Uterus (tissue), 4 donors: ENCODE results near the gene DAD1. TPM values are rescaled to one million over a fixed set of nuclear protein-coding genes. Genes with fewer than 3 reads are reported as not detected.

Source experiments
- DNase-seq, 2 donors: peaks; one replicate each; pipeline ENCODE4 v3.0.0-alpha.2; 2019 to 2020
- H3K27ac ChIP-seq, 2 donors: fragments of 200-600 bp; sonication (generic); 1 replicate in 1 of 2; 2 replicates in 1 of 2; pipeline ENCODE4 v1.5.1; 2016 to 2018
- H3K27me3 ChIP-seq, 2 donors: fragments of 200-600 bp; sonication (generic); one replicate each; pipeline ENCODE4 v1.5.1; 2018 to 2019; ENCODE audit warnings: control low read depth in 1 of 2
- H3K36me3 ChIP-seq, 2 donors: fragments of 200-600 bp; sonication (generic); one replicate each; pipeline ENCODE4 v1.5.1; 2019; ENCODE audit warnings: control low read depth in 1 of 2
- H3K4me1 ChIP-seq, 2 donors: fragments of 200-600 bp; sonication (generic); one replicate each; pipeline ENCODE4 v1.5.1; 2018 to 2019; ENCODE audit warnings: control low read depth in 1 of 2
- H3K4me3 ChIP-seq, 2 donors: fragments of 200-600 bp; sonication (generic); 1 replicate in 1 of 2; 2 replicates in 1 of 2; pipeline ENCODE4 v1.5.1; 2018 to 2019; ENCODE audit warnings: mild to moderate bottlenecking in 1 of 2
- H3K9me3 ChIP-seq, 2 donors: fragments of 200-600 bp; sonication (generic); one replicate each; pipeline ENCODE4 v1.5.1; 2019; ENCODE audit warnings: control low read depth in 1 of 2
- CTCF ChIP-seq, 4 experiments: fragments of 200-600 bp in 2 of 4; fragments of 450-650 bp in 2 of 4; sonication (generic) in 2 of 4; IDR thresholded peaks; one replicate each; pipeline ENCODE4 v1.5.1; 2016 to 2019; ENCODE audit warnings: antibody characterized with exemption in 4 of 4, mild to moderate bottlenecking in 2 of 4, moderate library complexity in 1 of 4
- POLR2A ChIP-seq, 2 donors: fragments of 450-650 bp; IDR thresholded peaks; one replicate each; pipeline ENCODE4 v1.6.1; 2016; ENCODE audit warnings: antibody characterized with exemption in 2 of 2, mild to moderate bottlenecking in 1 of 2, moderate library complexity in 1 of 2
- intact Hi-C: fragments of 100-400 bp; cut with DNase I; formaldehyde crosslinking; loops from one replicate; pipeline ENCODE4 v1.15.1; 2023; ENCODE audit warnings: low total_unique reads
- total RNA-seq, 4 donors: library from RNA; depleted of rRNA in 3 of 4; stranded (reverse); fragments of >200 nt in 3 of 4; gene quantifications; one replicate each; pipeline versions ENCODE4 v1.1.0 to v1.2.4, GENCODE V29; 2014 to 2023
- donor health status: DM: yes; HTN: yes; CAD: no.

DAD1 gene
- total RNA-seq, 4 donors from 2014 or later = 92.2 to 375 (median 207) TPM

GRCh38 chr14:22563987-22564386, 25.0 kb downstream of the DAD1 start:
- intact Hi-C loops = loop anchor here (10.0 kb wide), 1 partner anchor 291 kb away; no protein-coding TSS in a partner anchor
- no peak for DNase-seq
- peak overlapping the region; percentile 12 to 64 for H3K27ac ChIP-seq
- H3K4me1 ChIP-seq = peaks cover 0 to 8% of the 10 kb centered on the region in 2 donors
- no peaks in the 10 kb centered on the region for H3K27me3 ChIP-seq
- no peak overlapping the region for H3K4me3 ChIP-seq
- H3K9me3 ChIP-seq = no peaks in the 10 kb centered on the region
- H3K36me3 ChIP-seq = no peaks in the 10 kb centered on the region
- TF ChIP-seq POLR2A (IDR thresholded peaks at IDR 0.05) (no peak), CTCF (IDR thresholded peaks at IDR 0.05) (no peak)

- H3K27ac ChIP-seq = peak overlapping the region; percentile 26 to 64
- no peaks in the 10 kb centered on the region for H3K27me3 ChIP-seq
- no peak for DNase-seq
- H3K4me1 ChIP-seq = peaks cover 0 to 10% of the 10 kb centered on the region in 2 donors
- intact Hi-C loops = loop anchor here (10.0 kb wide), 1 partner anchor 293 kb away; no protein-coding TSS in a partner anchor
- H3K9me3 ChIP-seq = no peaks in the 10 kb centered on the region
- H3K4me3 ChIP-seq = no peak overlapping the region
- no peaks in the 10 kb centered on the region for H3K36me3 ChIP-seq
- TF ChIP-seq POLR2A (IDR thresholded peaks at IDR 0.05) (no peak), CTCF (IDR thresholded peaks at IDR 0.05) (no peak)
These were observed 27.1 kb downstream of the DAD1 start for GRCh38 chr14:22561661-22562579.

- DNase-seq = no peak
- peaks cover 0 to 10% of the 10 kb centered on the region in 2 donors for H3K4me1 ChIP-seq
- H3K9me3 ChIP-seq = no peaks in the 10 kb centered on the region
- peak overlapping the region; percentile 15 to 64 for H3K27ac ChIP-seq
- TF ChIP-seq CTCF (IDR thresholded peaks at IDR 0.05) (no peak), POLR2A (IDR thresholded peaks at IDR 0.05) (no peak)
- H3K36me3 ChIP-seq = no peaks in the 10 kb centered on the region
- no peaks in the 10 kb centered on the region for H3K27me3 ChIP-seq
- H3K4me3 ChIP-seq = no peak overlapping the region
- intact Hi-C loops = loop anchor here (10.0 kb wide), 1 partner anchor 293 kb away; no protein-coding TSS in a partner anchor
These were observed 27.7 kb downstream of the DAD1 start for GRCh38 chr14:22561366-22561660.

GRCh38 chr14:22560662-22561365, 28.2 kb downstream of the DAD1 start:
- TF ChIP-seq POLR2A (IDR thresholded peaks at IDR 0.05) = no peak

GRCh38 chr14:22559041-22559440, 30.0 kb downstream of the DAD1 start:
- H3K9me3 ChIP-seq = no peaks in the 10 kb centered on the region
- peak overlapping the region; percentile 25 to 46 for H3K27ac ChIP-seq
- H3K36me3 ChIP-seq = no peaks in the 10 kb centered on the region
- intact Hi-C loops = loop anchor here (5.0 to 10.0 kb wide), 2 partner anchors 96 to 167 kb away; no protein-coding TSS in a partner anchor
- no peaks in the 10 kb centered on the region for H3K27me3 ChIP-seq
- DNase-seq = no peak
- no peak for TF ChIP-seq CTCF (IDR thresholded peaks at IDR 0.05)
- TF ChIP-seq POLR2A (IDR thresholded peaks at IDR 0.05) = no peak
- H3K4me1 ChIP-seq = peaks cover 0 to 3% of the 10 kb centered on the region in 2 donors
- H3K4me3 ChIP-seq = no peak overlapping the region

More at GRCh38 chr14:22560662-22561365, 28.2 kb downstream of the DAD1 start:
- no peaks in the 10 kb centered on the region for H3K36me3 ChIP-seq
- no peaks in the 10 kb centered on the region for H3K9me3 ChIP-seq
- H3K27ac ChIP-seq = peak overlapping the region in 1 of 2 donors; percentile 64
- H3K4me1 ChIP-seq = peaks cover 0 to 10% of the 10 kb centered on the region in 2 donors
- H3K4me3 ChIP-seq = no peak overlapping the region
- no peak for DNase-seq
- H3K27me3 ChIP-seq = no peaks in the 10 kb centered on the region
- intact Hi-C loops = loop anchor here (10.0 kb wide), 1 partner anchor 294 kb away; no protein-coding TSS in a partner anchor
